ENCODE results near the gene PSMB8.

PSMB8 gene

GRCh38 chr6:32857156-32857891, 13.5 kb upstream of the PSMB8 start:
- TF ChIP-seq ZNF155 (tag by site-specific recombination; IDR thresholded peaks at IDR 0.05): no peak
- peak; percentile 54 for TF ChIP-seq ZFHX2 (tag by site-specific recombination; conservative IDR thresholded peaks at IDR 0.05)
- peak; percentile 42; the same call in 1 of the 2 replicates for TF ChIP-seq EGR2 (tag by site-specific recombination; IDR thresholded peaks at IDR 0.05; ENCODE audit: low read depth)
- Histone ChIP-seq H3K4me3 (ENCODE audit: low read depth, low read length) (no peak overlapping the region), H3K27ac (ENCODE audit: extremely low read depth, low read depth, low read length) (no peak overlapping the region), H3K9me3 (ENCODE audit: control insufficient read depth, insufficient read depth, low read depth, low read length) (no peaks in the 10 kb centered on the region), H3K4me1 (ENCODE audit: control insufficient read depth, insufficient read depth, low read length) (no peaks in the 10 kb centered on the region; the same call in 1 of the 2 replicates), H3K36me3 (ENCODE audit: control insufficient read depth in 2 of 2, insufficient read depth in 1 of 2, low read length in 2 of 2) (no peaks in the 10 kb centered on the region)
- ChIA-PET CTCF (interaction anchor here (0.6 to 9.5 kb wide), 11 partner anchors 12 to 128 kb away, joined by 3 to 153 read pairs (median 5); partner anchors contain the start of genes PSMB8 and TAP2), POLR2A (interaction anchor here (1.1 to 2.1 kb wide), 3 partner anchors 11 to 13 kb away, joined by 3 to 6 read pairs (median 3); no protein-coding TSS in a partner anchor)

- no peaks in the 10 kb centered on the region for H3K9me3 ChIP-seq (ENCODE audit: control insufficient read depth, insufficient read depth, low read depth, low read length)
- no peak overlapping the region for H3K27ac ChIP-seq (ENCODE audit: extremely low read depth, low read depth, low read length)
- TF ChIP-seq ZNF473 (tag by site-specific recombination; IDR thresholded peaks at IDR 0.05) (no peak), ZNF623 (tag by site-specific recombination; IDR thresholded peaks at IDR 0.05) (no peak), OSR2 (tag by site-specific recombination; IDR thresholded peaks at IDR 0.05) (no peak), PRDM10 (tag by site-specific recombination; IDR thresholded peaks at IDR 0.05) (peak; percentile 85), SCRT2 (tag by site-specific recombination; IDR thresholded peaks at IDR 0.05) (peak; percentile 37; the same call in 1 of the 2 replicates), ZNF785 (tag by site-specific recombination; IDR thresholded peaks at IDR 0.05) (no peak), ZNF48 (tag by site-specific recombination; IDR thresholded peaks at IDR 0.05) (no peak), ZNF677 (tag by site-specific recombination; IDR thresholded peaks at IDR 0.05) (no peak), ZBTB26 (tag by site-specific recombination; optimal IDR thresholded peaks at IDR 0.05) (no peak)
- ChIA-PET CTCF (interaction anchor here (0.7 to 9.5 kb wide), 8 partner anchors 10 to 164 kb away, joined by 3 to 153 read pairs (median 6); partner anchors contain the start of genes PSMB8 and TAP2), POLR2A (interaction anchor here (1.1 to 2.1 kb wide), 2 partner anchors 12 to 17 kb away, joined by 6 to 9 read pairs; partner anchors contain the start of gene TAP2)
- H3K36me3 ChIP-seq (ENCODE audit: control insufficient read depth in 2 of 2, insufficient read depth in 1 of 2, low read length in 2 of 2): peaks cover 0 to 9% of the 10 kb centered on the region in 2 experiments; a peak in 1 of 3 replicates
- H3K4me3 ChIP-seq (ENCODE audit: low read depth, low read length): no peak overlapping the region
- no peaks in the 10 kb centered on the region; the same call in 1 of the 2 replicates for H3K4me1 ChIP-seq (ENCODE audit: control insufficient read depth, insufficient read depth, low read length)
Measured at GRCh38 chr6:32855467-32856174, 11.8 kb upstream of the PSMB8 start.

GRCh38 chr6:32854376-32855178, 10.7 kb upstream of the PSMB8 start:
- Histone ChIP-seq H3K27ac (ENCODE audit: extremely low read depth, low read depth, low read length) (no peak overlapping the region), H3K9me3 (ENCODE audit: control insufficient read depth, insufficient read depth, low read depth, low read length) (no peaks in the 10 kb centered on the region), H3K4me1 (ENCODE audit: control insufficient read depth, insufficient read depth, low read length) (no peaks in the 10 kb centered on the region; the same call in 1 of the 2 replicates), H3K4me3 (ENCODE audit: low read depth, low read length) (peak overlapping the region; percentile 85), H3K36me3 (ENCODE audit: control insufficient read depth in 2 of 2, insufficient read depth in 1 of 2, low read length in 2 of 2) (peaks cover 0 to 19% of the 10 kb centered on the region in 2 experiments; a peak in 1 of 3 replicates)
- CTCF ChIA-PET: interaction anchor here (0.6 to 9.5 kb wide), 13 partner anchors 9 to 996 kb away, joined by 3 to 153 read pairs (median 6); partner anchors contain the start of genes PSMB8 and TAP2
- POLR2A ChIA-PET: interaction anchor here (1.8 to 2.1 kb wide), 2 partner anchors 10 to 14 kb away, joined by 6 to 20 read pairs; partner anchors contain the start of gene PSMB8
- TF ChIP-seq ZNF174 (tag by site-specific recombination; IDR thresholded peaks at IDR 0.05) (no peak), ZNF350 (tag by site-specific recombination; IDR thresholded peaks at IDR 0.05) (no peak), ZNF530 (tag by site-specific recombination; IDR thresholded peaks at IDR 0.05; ENCODE audit: low read depth) (no peak), ZIC2 (tag by site-specific recombination; IDR thresholded peaks at IDR 0.05) (no peak), ZBTB44 (tag by site-specific recombination; IDR thresholded peaks at IDR 0.05) (no peak)
